ENCODE results near the gene PPP6R1. TPM values are rescaled to one million over a fixed set of nuclear protein-coding genes. Genes with fewer than 3 reads are reported as not detected.

Gene PPP6R1
- total and polyA plus RNA-seq, 2 donors (not counting 1 experiment from before 2014, with no cell fraction given), result 28.5 to 34.0 TPM

DNA sequence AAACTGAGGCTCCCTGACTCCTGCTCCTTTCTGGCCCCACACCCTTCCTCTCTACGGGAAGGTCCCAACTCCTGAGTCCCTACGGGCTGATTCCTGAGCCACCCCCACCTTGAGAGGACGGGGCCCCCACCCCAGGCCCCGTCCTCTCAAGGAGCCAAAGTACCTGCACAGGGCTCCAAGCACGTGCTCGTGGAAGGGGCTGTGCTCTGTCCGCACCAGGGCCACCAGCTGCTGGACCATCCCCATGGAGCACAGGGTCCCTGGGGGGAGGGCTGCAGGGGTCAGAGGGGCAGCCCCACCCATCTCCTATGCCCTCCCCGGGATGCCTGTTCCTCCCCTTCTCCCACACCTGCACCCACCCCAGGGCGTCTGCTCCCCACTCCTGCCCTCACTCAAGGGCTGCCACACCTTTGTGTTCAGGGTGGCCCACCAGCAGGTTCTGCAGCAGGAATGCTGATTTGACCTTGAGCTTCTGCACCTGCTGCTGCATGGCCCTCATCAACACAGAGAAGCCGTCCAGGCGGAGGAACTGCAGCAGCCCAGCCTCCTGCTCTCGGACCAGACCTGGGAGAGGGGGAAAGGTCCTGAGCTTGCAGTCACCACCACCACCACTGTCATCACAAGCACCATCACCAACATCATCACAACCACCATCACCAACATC is 7.0 kb upstream of the PPP6R1 start:
- Histone ChIP-seq H3K27me3 (ENCODE audit: control insufficient read depth, insufficient read depth, low read length) (no peaks in the 10 kb centered on the region), H4K20me1 (ENCODE audit: control insufficient read depth, extremely low read depth, insufficient read depth, low read length) (no peaks in the 10 kb centered on the region), H3K4me3 (replicated peaks in 1 of 4; ENCODE audit: control extremely low read depth in 1 of 4, insufficient read depth in 1 of 4, low read depth in 3 of 4, low read length in 4 of 4) (no peak overlapping the region), H3K4me2 (ENCODE audit: extremely low read depth, insufficient read depth, low read length) (no peak overlapping the region), H3K36me3 (ENCODE audit: control insufficient read depth, insufficient read depth, low read length) (peaks cover 2% of the 10 kb centered on the region), H3K79me2 (ENCODE audit: control insufficient read depth, insufficient read depth, low read length) (peaks cover 2% of the 10 kb centered on the region), H2AFZ (ENCODE audit: low read length) (no peak overlapping the region), H3K9ac (ENCODE audit: insufficient read depth, low read length) (no peak overlapping the region), H3K9me3 (ENCODE audit: control insufficient read depth, insufficient read depth, low read depth, low read length) (no peaks in the 10 kb centered on the region), H3K27ac (ENCODE audit: insufficient read depth, low read length) (no peak overlapping the region), H3K4me1 (ENCODE audit: control insufficient read depth, extremely low read depth, insufficient read depth, low read length) (no peaks in the 10 kb centered on the region)
- no peak for DNase-seq (ENCODE audit: low read depth in 2 of 2)
- no peak for TF ChIP-seq EZH2 (IDR thresholded peaks at IDR 0.05; ENCODE audit: low read length, missing control alignments)
- TF ChIP-seq, protein P1, sequence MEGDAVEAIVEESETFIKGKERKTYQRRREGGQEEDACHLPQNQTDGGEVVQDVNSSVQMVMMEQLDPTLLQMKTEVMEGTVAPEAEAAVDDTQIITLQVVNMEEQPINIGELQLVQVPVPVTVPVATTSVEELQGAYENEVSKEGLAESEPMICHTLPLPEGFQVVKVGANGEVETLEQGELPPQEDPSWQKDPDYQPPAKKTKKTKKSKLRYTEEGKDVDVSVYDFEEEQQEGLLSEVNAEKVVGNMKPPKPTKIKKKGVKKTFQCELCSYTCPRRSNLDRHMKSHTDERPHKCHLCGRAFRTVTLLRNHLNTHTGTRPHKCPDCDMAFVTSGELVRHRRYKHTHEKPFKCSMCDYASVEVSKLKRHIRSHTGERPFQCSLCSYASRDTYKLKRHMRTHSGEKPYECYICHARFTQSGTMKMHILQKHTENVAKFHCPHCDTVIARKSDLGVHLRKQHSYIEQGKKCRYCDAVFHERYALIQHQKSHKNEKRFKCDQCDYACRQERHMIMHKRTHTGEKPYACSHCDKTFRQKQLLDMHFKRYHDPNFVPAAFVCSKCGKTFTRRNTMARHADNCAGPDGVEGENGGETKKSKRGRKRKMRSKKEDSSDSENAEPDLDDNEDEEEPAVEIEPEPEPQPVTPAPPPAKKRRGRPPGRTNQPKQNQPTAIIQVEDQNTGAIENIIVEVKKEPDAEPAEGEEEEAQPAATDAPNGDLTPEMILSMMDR (conservative IDR thresholded peaks at IDR 0.05 in 1 of 2, IDR thresholded peaks at IDR 0.05 in 1 of 2; ENCODE audit: low read depth in 1 of 2, low read length in 2 of 2), result no peak

DNA sequence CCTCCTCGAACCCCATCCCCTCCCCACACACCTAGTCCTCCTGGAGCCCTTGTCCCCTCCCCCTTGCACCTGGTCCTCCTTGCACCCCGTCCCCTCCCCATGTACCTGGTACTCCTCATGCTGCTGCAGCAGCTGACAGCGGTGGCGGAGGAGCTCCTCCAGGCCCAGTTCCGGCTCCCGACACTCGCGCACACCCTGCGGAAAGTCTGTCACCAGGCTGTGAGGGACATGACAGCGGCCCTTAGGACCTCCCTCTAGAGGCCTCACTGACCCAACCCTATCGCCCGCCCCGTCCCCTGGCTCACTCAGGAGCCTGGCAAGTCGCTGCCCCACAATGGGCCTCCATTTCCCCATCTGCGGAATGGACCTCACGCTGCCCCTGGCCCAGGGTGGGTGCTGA is 6.4 kb upstream of the PPP6R1 start:
- Histone ChIP-seq H2AFZ (ENCODE audit: low read length) (no peak overlapping the region), H3K4me2 (ENCODE audit: extremely low read depth, insufficient read depth, low read length) (no peak overlapping the region), H3K4me1 (ENCODE audit: control insufficient read depth, extremely low read depth, insufficient read depth, low read length) (no peaks in the 10 kb centered on the region), H4K20me1 (ENCODE audit: control insufficient read depth, extremely low read depth, insufficient read depth, low read length) (no peaks in the 10 kb centered on the region), H3K27ac (ENCODE audit: insufficient read depth, low read length) (no peak overlapping the region), H3K4me3 (replicated peaks in 1 of 4; ENCODE audit: control extremely low read depth in 1 of 4, insufficient read depth in 1 of 4, low read depth in 3 of 4, low read length in 4 of 4) (no peak overlapping the region), H3K27me3 (ENCODE audit: control insufficient read depth, insufficient read depth, low read length) (no peaks in the 10 kb centered on the region), H3K9me3 (ENCODE audit: control insufficient read depth, insufficient read depth, low read depth, low read length) (no peaks in the 10 kb centered on the region), H3K9ac (ENCODE audit: insufficient read depth, low read length) (no peak overlapping the region), H3K79me2 (ENCODE audit: control insufficient read depth, insufficient read depth, low read length) (peaks cover 2% of the 10 kb centered on the region), H3K36me3 (ENCODE audit: control insufficient read depth, insufficient read depth, low read length) (peaks cover 2% of the 10 kb centered on the region)
- no peak for TF ChIP-seq EZH2 (IDR thresholded peaks at IDR 0.05; ENCODE audit: low read length, missing control alignments)
- TF ChIP-seq, protein P1 (conservative IDR thresholded peaks at IDR 0.05 in 1 of 2, IDR thresholded peaks at IDR 0.05 in 1 of 2; ENCODE audit: low read depth in 1 of 2, low read length in 2 of 2), result no peak
- DNase-seq (ENCODE audit: low read depth in 2 of 2), result no peak

DNA sequence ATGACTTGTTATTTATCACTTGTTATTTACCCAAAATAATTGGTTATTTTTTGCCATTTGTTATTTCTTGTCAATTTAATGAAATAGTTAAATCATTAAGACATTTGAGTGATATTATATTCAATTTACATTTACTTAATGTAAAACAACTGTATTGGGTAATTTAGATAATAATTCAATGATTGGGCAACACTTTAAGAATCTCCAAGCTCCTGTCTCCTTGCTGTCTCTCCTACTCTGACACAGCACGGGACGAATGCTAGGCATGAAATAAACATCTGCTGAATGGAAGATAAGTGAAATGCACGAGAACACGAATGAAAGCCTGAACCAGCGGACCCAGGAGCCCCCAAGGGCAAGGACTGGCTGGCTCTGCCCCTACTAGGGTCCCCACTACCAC is 5.7 kb upstream of the PPP6R1 start:
- H2AFZ ChIP-seq (ENCODE audit: low read length), result no peak overlapping the region

More for the DNA sequence above, 5.7 kb upstream of the PPP6R1 start:
- Histone ChIP-seq H3K4me3 (replicated peaks in 1 of 4; ENCODE audit: control extremely low read depth in 1 of 4, insufficient read depth in 1 of 4, low read depth in 3 of 4, low read length in 4 of 4) (no peak overlapping the region), H3K9ac (ENCODE audit: insufficient read depth, low read length) (no peak overlapping the region), H3K27ac (ENCODE audit: insufficient read depth, low read length) (no peak overlapping the region), H3K36me3 (ENCODE audit: control insufficient read depth, insufficient read depth, low read length) (peaks cover 2% of the 10 kb centered on the region), H3K27me3 (ENCODE audit: control insufficient read depth, insufficient read depth, low read length) (no peaks in the 10 kb centered on the region), H3K79me2 (ENCODE audit: control insufficient read depth, insufficient read depth, low read length) (peaks cover 2% of the 10 kb centered on the region), H3K9me3 (ENCODE audit: control insufficient read depth, insufficient read depth, low read depth, low read length) (no peaks in the 10 kb centered on the region), H3K4me1 (ENCODE audit: control insufficient read depth, extremely low read depth, insufficient read depth, low read length) (no peaks in the 10 kb centered on the region), H4K20me1 (ENCODE audit: control insufficient read depth, extremely low read depth, insufficient read depth, low read length) (no peaks in the 10 kb centered on the region), H3K4me2 (ENCODE audit: extremely low read depth, insufficient read depth, low read length) (no peak overlapping the region)
- TF ChIP-seq EZH2 (IDR thresholded peaks at IDR 0.05; ENCODE audit: low read length, missing control alignments), result no peak
- TF ChIP-seq, protein P1 (conservative IDR thresholded peaks at IDR 0.05 in 1 of 2, IDR thresholded peaks at IDR 0.05 in 1 of 2; ENCODE audit: low read depth in 1 of 2, low read length in 2 of 2), result no peak
- DNase-seq (ENCODE audit: low read depth in 2 of 2), result no peak

All from fibroblast of lung (primary cell).